ENCODE measurements around the gene PAWR.
"Not testable (repeated sequence)": the region's sequence is repeated elsewhere in the genome, so short reads cannot be mapped to it uniquely, and the experiment has no call there.

The PAWR gene

DNA sequence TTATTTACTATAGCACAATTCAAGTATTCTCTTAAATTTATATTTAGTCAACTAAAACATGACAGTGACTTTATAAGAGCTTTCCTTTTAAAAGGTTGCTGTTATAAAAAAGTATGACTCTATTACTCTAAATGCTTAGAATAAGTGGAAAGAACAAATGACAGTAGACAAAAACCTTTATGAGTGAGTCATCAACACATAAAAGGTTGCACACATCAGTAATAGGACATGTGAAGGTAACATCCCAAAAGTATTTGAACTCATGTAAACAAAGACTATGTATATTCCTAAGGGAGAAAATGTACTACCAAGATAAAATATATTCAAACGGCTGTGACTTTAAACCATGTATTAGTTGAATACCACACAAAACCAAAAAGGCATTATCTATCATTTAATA lies 98.8 kb downstream of the PAWR start:
- no peak for DNase-seq (ENCODE audit: low spot score)

- DNase-seq (ENCODE audit: low spot score): no peak
Observed at GRCh38 chr12:79590751-79591150, 100.0 kb downstream of the PAWR start.

DNA sequence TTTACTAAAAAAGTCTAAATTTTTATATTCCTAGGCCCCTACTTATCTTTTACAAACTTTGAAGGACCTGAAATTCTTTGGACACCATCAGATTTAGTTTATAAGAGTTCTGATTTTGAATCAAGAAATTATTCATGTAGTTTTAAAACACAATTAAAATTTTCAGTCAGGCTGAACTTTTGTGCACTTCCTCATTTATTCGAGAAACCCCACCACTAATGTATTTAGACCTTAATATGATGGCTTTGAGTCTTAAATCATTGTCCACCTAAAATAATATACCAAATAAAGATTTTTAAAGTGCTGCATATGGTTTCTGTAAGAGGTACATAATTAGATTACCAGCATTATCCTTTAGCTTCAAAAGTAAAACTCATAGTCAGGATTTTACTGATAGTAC lies 103.4 kb downstream of the PAWR start:
- DNase-seq (ENCODE audit: low spot score): no peak

- no peak for DNase-seq (ENCODE audit: low spot score)
Observed at GRCh38 chr12:79585147-79585546, 105.6 kb downstream of the PAWR start.

GRCh38 chr12:79573820-79574219 lies 116.9 kb downstream of the PAWR start:
- no peak for DNase-seq (ENCODE audit: low spot score)

DNA sequence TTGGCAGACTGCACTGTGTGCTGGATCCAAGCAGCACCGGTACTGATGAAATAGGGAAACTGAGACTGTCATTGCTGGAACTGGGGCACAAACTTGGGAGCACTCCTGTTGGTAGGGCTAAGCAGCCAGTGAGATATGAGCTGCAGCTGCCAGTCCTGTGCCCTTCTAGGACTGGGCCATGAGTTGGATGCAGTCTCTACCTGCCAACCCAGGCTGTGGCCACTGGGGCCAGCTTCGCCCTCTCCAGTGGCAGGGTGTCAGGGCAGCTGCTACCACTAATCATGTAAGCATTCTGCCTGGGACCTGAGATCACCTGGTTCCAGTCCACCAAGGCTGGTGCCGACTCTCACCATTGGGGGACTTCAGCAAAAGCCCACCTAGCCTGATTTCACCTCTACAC lies 121.1 kb downstream of the PAWR start:
- no peak for DNase-seq (ENCODE audit: low spot score)

DNA sequence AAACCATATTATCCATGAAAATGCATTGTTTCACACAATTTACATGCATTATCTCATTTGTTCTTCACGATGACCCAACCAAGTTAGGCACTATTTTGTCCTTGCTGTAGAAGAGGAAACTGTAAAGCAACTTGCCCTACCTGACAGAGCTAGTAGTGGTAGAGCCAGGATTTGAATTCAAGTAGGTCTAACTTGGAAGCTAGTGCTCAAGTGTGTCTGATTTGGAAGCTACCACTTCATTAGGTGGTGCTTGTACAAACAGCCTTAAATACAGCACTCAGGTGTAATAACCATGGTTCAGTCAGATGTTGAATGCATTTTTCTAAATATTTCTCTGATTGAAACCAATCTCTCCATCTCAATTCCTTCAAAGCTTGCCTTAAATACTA lies 123.6 kb downstream of the PAWR start:
- no peak for DNase-seq (ENCODE audit: low spot score)

- no peak for DNase-seq (ENCODE audit: low spot score)
Observed at GRCh38 chr12:79566452-79567174, 124.2 kb downstream of the PAWR start.

GRCh38 chr12:79564727-79565350 lies 125.9 kb downstream of the PAWR start:
- not testable (repeated sequence) for DNase-seq (ENCODE audit: low spot score)

DNA sequence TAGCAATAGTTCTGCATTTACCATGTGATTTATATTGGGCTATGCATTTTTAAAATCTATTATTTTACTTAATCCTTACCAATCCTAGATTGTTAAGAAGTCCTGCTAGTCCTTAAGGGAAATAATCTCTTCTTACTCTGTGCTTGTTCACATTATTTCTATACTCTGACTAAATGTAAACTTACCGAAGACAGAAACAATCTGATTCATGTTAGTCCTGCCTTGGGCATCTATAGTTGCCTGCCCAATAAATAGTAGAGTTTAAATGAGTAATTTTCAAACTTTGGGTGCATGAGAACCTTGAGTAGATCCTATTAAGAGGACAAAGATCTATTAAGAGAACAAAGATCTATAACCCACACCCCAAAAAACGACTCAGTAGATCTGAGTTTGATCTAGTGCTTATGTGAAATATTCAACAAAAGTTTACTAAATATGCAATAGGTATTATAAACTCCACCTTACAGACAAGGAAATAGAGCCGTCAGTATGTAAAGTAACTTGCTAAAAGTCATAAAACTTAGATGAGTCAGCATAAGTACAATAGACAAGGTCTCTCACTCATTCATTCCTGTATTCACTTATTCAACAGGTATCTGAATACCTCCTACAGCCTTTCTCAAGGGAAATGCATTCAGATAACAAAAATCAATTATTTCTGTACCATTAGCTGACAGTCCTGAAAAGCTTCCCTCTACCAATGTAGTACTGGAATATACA lies 127.6 kb downstream of the PAWR start:
- DNase-seq (ENCODE audit: low spot score): no peak

DNA sequence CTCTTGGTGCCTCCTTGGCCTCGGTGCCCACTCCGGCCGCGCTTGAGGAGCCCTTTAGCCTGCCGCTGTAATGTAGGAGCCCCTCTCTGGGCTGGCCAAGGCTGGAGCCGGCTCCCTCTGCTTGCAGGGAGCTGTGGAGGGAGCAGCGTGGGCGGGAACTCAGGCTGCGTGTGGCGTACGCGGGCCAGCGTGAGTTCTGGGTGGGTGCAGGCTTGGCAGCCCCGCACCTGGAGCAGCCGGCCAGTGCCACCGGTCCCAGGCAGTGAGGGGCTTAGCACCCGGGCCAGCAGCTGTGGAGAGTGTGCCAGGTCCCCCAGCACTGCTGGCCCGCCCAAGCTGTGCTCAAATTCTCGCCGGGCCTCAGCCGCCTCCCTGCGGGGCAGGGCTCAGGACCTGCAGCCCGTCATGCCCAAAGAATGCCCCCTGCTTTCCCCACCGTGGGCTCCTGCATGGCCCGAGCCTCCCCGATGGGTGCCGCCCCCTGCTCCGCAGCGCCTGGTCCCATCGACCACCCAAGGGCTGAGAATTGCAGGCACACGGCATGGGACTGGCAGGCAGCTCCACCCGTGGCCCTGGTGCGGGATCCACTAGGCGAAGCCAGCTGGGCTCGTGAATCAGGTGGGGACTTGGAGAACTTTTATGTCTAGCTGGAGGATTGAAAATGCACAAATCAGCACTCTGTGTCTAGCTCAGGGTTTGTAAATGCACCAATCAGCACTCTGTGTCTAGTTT lies 129.2 kb downstream of the PAWR start:
- no peak for DNase-seq (ENCODE audit: low spot score)

DNA sequence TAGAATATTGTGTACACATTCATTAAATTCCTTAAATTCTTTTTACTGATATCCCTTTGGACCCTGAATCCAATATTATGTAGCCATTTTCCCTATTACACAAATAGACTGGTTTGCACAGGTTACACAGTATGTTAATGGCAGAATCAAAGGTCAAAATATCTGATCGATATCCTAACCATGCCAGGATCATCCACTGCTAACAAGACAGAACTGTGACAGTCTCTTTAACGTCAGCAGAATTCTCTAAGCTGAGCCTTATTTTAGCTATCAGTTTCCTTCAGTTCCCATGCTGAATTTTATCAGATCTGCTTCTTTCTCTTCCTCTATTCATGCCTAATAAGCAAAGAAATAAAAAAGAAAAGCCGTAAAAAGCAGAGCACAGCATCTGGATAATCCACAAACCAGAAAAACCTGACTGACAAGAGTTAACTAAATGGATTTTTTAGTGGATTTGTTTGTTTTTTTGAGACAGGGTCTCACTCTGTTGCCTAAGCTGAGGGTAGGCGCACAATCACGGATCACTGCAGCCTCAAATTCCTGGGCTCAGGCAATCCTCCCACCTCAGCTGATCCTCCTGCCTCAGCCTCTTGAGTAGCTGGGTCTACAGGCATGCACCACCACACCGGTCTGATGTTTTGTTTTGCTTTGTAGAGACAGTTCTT lies 130.4 kb downstream of the PAWR start:
- no peak for DNase-seq (ENCODE audit: low spot score)

DNA sequence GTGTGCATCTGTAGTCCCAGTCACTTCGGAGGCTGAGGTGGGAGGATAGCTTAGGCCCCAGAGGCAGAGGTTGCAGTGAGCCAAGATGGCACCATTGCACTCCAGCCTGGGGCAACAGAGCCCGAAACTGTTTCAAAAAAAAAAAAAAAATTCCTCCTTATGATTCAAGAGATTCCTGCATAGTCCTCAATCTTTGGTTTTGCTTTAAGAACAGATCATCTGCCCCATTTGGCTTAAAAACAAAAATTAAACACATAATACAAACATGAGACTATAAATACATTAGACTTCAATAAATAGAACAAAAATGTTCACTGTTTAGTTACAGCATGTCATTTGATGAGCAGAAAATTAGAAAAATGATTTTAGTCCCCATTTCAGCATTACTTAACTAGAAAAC lies 131.2 kb downstream of the PAWR start:
- DNase-seq (ENCODE audit: low spot score): no peak

- DNase-seq (ENCODE audit: low spot score): no peak
Observed at GRCh38 chr12:79558924-79559469, 131.8 kb downstream of the PAWR start.

GRCh38 chr12:79557690-79558315 lies 133.0 kb downstream of the PAWR start:
- no peak for DNase-seq (ENCODE audit: low spot score)

GRCh38 chr12:79555028-79555925 lies 135.5 kb downstream of the PAWR start:
- DNase-seq (ENCODE audit: low spot score): no peak

- DNase-seq (ENCODE audit: low spot score): no peak
Observed at GRCh38 chr12:79553863-79554574, 136.7 kb downstream of the PAWR start.

DNA sequence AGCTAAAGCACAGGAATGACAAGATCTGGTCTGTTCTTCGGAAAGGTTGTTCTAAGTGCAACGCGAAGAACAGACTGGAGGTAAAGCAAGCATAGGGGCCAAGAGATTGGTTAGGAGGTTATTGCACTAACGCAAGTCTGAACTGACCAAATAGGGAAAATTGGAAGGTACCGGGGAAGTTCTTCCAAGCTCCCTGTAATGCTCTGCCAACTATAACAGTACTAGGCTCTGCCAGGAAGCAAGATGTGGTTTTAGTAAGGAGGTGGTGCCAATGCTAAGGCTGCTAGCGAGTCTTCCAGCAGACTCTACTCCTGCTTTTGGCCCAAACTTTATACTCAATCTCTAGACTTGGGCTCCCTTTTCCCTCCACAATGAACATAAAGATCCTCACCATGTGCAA lies 138.6 kb downstream of the PAWR start:
- no peak for DNase-seq (ENCODE audit: low spot score)

GRCh38 chr12:79549531-79550271 lies 141.1 kb downstream of the PAWR start:
- no peak for DNase-seq (ENCODE audit: low spot score)

Measured in D341Med (cell line).